Measurements from ENCODE around the gene CAMK1D.
"Not testable (repeated sequence)": the region's sequence is repeated elsewhere in the genome, so short reads cannot be mapped to it uniquely, and the experiment has no call there.

Gene CAMK1D

GRCh38 chr10:12423896-12424295 lies 74.5 kb downstream of the CAMK1D start:
- DNase-seq (ENCODE audit: extremely low read depth in 1 of 2, low read depth in 1 of 2): no peak

GRCh38 chr10:12427276-12427675 lies 77.9 kb downstream of the CAMK1D start:
- DNase-seq (ENCODE audit: extremely low read depth in 1 of 2, low read depth in 1 of 2): no peak

- no peak for DNase-seq (ENCODE audit: extremely low read depth in 1 of 2, low read depth in 1 of 2)
Measured at GRCh38 chr10:12428447-12429135, 79.2 kb downstream of the CAMK1D start.

GRCh38 chr10:12430406-12430982 lies 81.1 kb downstream of the CAMK1D start:
- no peak for DNase-seq (ENCODE audit: extremely low read depth in 1 of 2, low read depth in 1 of 2)

GRCh38 chr10:12431151-12432101 lies 82.1 kb downstream of the CAMK1D start:
- no peak for DNase-seq (ENCODE audit: extremely low read depth in 1 of 2, low read depth in 1 of 2)

- no peak for DNase-seq (ENCODE audit: extremely low read depth in 1 of 2, low read depth in 1 of 2)
Measured at GRCh38 chr10:12432402-12433189, 83.2 kb downstream of the CAMK1D start.

GRCh38 chr10:12434277-12434676 lies 84.9 kb downstream of the CAMK1D start:
- no peak for DNase-seq (ENCODE audit: extremely low read depth in 1 of 2, low read depth in 1 of 2)

GRCh38 chr10:12434677-12435076 lies 85.3 kb downstream of the CAMK1D start:
- DNase-seq (ENCODE audit: extremely low read depth in 1 of 2, low read depth in 1 of 2): not testable (repeated sequence)

GRCh38 chr10:12435348-12435747 lies 86.0 kb downstream of the CAMK1D start:
- DNase-seq (ENCODE audit: extremely low read depth in 1 of 2, low read depth in 1 of 2): no peak

- no peak for DNase-seq (ENCODE audit: extremely low read depth in 1 of 2, low read depth in 1 of 2)
Measured at GRCh38 chr10:12438919-12439692, 89.8 kb downstream of the CAMK1D start.

GRCh38 chr10:12439767-12440166 lies 90.4 kb downstream of the CAMK1D start:
- not testable (repeated sequence) for DNase-seq (ENCODE audit: extremely low read depth in 1 of 2, low read depth in 1 of 2)

GRCh38 chr10:12443026-12443425 lies 93.7 kb downstream of the CAMK1D start:
- no peak for DNase-seq (ENCODE audit: extremely low read depth in 1 of 2, low read depth in 1 of 2)

GRCh38 chr10:12444981-12445700 lies 95.8 kb downstream of the CAMK1D start:
- no peak for DNase-seq (ENCODE audit: extremely low read depth in 1 of 2, low read depth in 1 of 2)

GRCh38 chr10:12445701-12446334 lies 96.5 kb downstream of the CAMK1D start:
- DNase-seq (ENCODE audit: extremely low read depth in 1 of 2, low read depth in 1 of 2): no peak

- DNase-seq (ENCODE audit: extremely low read depth in 1 of 2, low read depth in 1 of 2): no peak
Measured at GRCh38 chr10:12448340-12448728, 99.0 kb downstream of the CAMK1D start.

- peak; percentile 51 to 55 for DNase-seq (ENCODE audit: extremely low read depth in 1 of 2, low read depth in 1 of 2)
Measured at GRCh38 chr10:12448729-12449391, 99.5 kb downstream of the CAMK1D start.

- DNase-seq (ENCODE audit: extremely low read depth in 1 of 2, low read depth in 1 of 2): no peak
Measured at GRCh38 chr10:12455318-12455717, 106.0 kb downstream of the CAMK1D start.

- no peak for DNase-seq (ENCODE audit: extremely low read depth in 1 of 2, low read depth in 1 of 2)
Measured at GRCh38 chr10:12455766-12456165, 106.4 kb downstream of the CAMK1D start.

All from activated CD8-positive, alpha-beta memory T cell treated with anti-CD3 and anti-CD28 coated beads for 1 hour (primary cell).